ENCODE measurements around the gene SLC23A2.

SLC23A2 gene

GRCh38 chr20:4812216-4812615 lies 189.1 kb downstream of the SLC23A2 start:
- H3K27ac ChIP-seq: peak overlapping the region in 20 of 21 experiments; percentile 68 to 98 (median 86)
- H3K4me3 ChIP-seq: no peak overlapping the region

GRCh38 chr20:4811661-4812181 lies 189.6 kb downstream of the SLC23A2 start:
- H3K27ac ChIP-seq: peak overlapping the region in 19 of 21 experiments; percentile 68 to 98 (median 87)
- H3K4me3 ChIP-seq: peak overlapping the region in 1 of 7 experiments; percentile 2

GRCh38 chr20:4811257-4811656 lies 190.1 kb downstream of the SLC23A2 start:
- Histone ChIP-seq H3K4me3 (peak overlapping the region in 1 of 7 experiments; percentile 2), H3K27ac (peak overlapping the region in 18 of 21 experiments; percentile 68 to 98 (median 88))

- Histone ChIP-seq H3K27ac (peak overlapping the region in 20 of 21 experiments; percentile 1 to 98 (median 86)), H3K4me3 (no peak overlapping the region)
Observed at GRCh38 chr20:4810426-4811019, 190.8 kb downstream of the SLC23A2 start.

- H3K4me3 ChIP-seq: no peak overlapping the region
- peak overlapping the region in 17 of 21 experiments; percentile 5 to 98 (median 88) for H3K27ac ChIP-seq
Observed at GRCh38 chr20:4809707-4810106, 191.6 kb downstream of the SLC23A2 start.

GRCh38 chr20:4808872-4809271 lies 192.4 kb downstream of the SLC23A2 start:
- H3K4me3 ChIP-seq: no peak overlapping the region
- peak overlapping the region in 12 of 21 experiments; percentile 5 to 94 (median 72) for H3K27ac ChIP-seq

- Histone ChIP-seq H3K4me3 (no peak overlapping the region), H3K27ac (peak overlapping the region in 2 of 21 experiments; percentile 42 to 48)
Observed at GRCh38 chr20:4805663-4806449, 195.5 kb downstream of the SLC23A2 start.

- no peak overlapping the region for H3K27ac ChIP-seq
Observed at GRCh38 chr20:4802527-4802926, 198.8 kb downstream of the SLC23A2 start.

More at GRCh38 chr20:4802527-4802926, 198.8 kb downstream of the SLC23A2 start:
- no peak overlapping the region for H3K4me3 ChIP-seq
